ENCODE measurements around the gene ADAMTS18. TPM values are rescaled to one million over a fixed set of nuclear protein-coding genes. Genes with fewer than 3 reads are reported as not detected.

ADAMTS18 gene
- total RNA-seq, 1 donor from 2014 or later: not detected

DNA sequence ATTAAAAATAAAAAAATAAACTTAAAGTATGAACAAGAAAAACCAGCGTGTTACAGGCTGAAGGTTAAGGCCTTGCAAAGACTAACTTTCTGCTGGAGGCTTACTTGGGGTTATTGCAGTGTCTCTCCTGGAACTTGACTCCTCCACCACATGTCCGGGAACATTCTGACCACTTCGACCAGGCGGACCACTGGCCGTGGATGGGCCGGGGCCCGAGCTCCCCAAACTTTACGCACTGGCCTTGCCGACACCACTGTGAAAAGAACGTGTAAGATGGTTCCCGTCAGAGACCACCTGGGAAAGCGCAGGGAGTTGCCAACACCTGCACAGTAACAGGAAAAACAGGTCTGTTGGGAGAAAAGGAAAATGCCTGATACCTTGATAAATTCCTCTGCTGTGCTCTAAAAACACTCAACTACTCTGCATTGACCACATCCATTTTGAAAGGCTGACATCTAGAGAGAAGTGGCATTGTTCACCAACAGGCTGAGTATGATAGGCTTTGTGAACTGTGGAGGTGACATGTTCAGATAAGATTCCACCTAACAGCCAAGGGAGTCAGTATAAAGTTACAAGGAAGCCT, 99.1 kb downstream of the ADAMTS18 start:
- Histone ChIP-seq H3K9me3 (replicated peaks) (no peaks in the 10 kb centered on the region), H3K36me3 (no peaks in the 10 kb centered on the region), H3K4me1 (no peaks in the 10 kb centered on the region), H3K4me3 (no peak overlapping the region), H3K27me3 (ENCODE audit: low read depth) (peaks cover 13% of the 10 kb centered on the region), H3K27ac (replicated peaks) (no peak overlapping the region)
- TF ChIP-seq CTCF (IDR thresholded peaks at IDR 0.05; ENCODE audit: borderline replicate concordance): no peak
- intact Hi-C loops (cut with micrococcal nuclease): no loop called here
- DNase-seq: no peak

GRCh38 chr16:77332792-77333191, 102.0 kb downstream of the ADAMTS18 start:
- DNase-seq: no peak
- H3K27ac ChIP-seq (replicated peaks): no peak overlapping the region
- no peaks in the 10 kb centered on the region for H3K4me1 ChIP-seq
- intact Hi-C loops (cut with micrococcal nuclease): no loop called here
- no peaks in the 10 kb centered on the region for H3K36me3 ChIP-seq
- peaks cover 14% of the 10 kb centered on the region for H3K27me3 ChIP-seq (ENCODE audit: low read depth)
- no peaks in the 10 kb centered on the region for H3K9me3 ChIP-seq (replicated peaks)
- TF ChIP-seq CTCF (IDR thresholded peaks at IDR 0.05; ENCODE audit: borderline replicate concordance): no peak
- H3K4me3 ChIP-seq: no peak overlapping the region

- TF ChIP-seq CTCF (IDR thresholded peaks at IDR 0.05; ENCODE audit: borderline replicate concordance): no peak
- Histone ChIP-seq H3K27ac (replicated peaks) (no peak overlapping the region), H3K4me1 (no peaks in the 10 kb centered on the region), H3K27me3 (ENCODE audit: low read depth) (peaks cover 14% of the 10 kb centered on the region), H3K4me3 (no peak overlapping the region), H3K9me3 (replicated peaks) (no peaks in the 10 kb centered on the region), H3K36me3 (no peaks in the 10 kb centered on the region)
- no peak for DNase-seq
- intact Hi-C loops (cut with micrococcal nuclease): no loop called here
Measured at GRCh38 chr16:77331802-77332586, 102.8 kb downstream of the ADAMTS18 start.

DNA sequence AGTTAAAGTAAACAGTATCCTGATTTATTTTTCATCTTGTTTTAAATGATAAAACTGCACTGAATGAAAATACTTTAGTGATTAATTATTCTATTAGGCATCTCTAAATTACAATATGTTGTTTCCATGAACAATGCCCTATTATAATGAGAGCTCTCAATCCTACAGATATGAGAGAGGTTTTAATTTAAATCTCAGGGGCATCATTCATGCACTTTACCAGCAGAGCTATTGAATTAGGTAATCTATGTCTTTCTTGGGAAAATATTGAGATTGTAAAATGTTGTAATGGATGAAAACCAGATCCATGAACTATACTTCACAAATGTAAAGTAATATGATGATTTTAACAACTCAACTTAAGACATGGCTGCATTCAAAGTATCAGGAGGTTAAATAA, 103.8 kb downstream of the ADAMTS18 start:
- no peaks in the 10 kb centered on the region for H3K9me3 ChIP-seq (replicated peaks)
- H3K36me3 ChIP-seq: no peaks in the 10 kb centered on the region
- no peaks in the 10 kb centered on the region for H3K4me1 ChIP-seq
- H3K4me3 ChIP-seq: no peak overlapping the region
- intact Hi-C loops (cut with micrococcal nuclease): no loop called here
- DNase-seq: no peak
- H3K27me3 ChIP-seq (ENCODE audit: low read depth): peaks cover 14% of the 10 kb centered on the region
- H3K27ac ChIP-seq (replicated peaks): no peak overlapping the region
- TF ChIP-seq CTCF (IDR thresholded peaks at IDR 0.05; ENCODE audit: borderline replicate concordance): no peak

- Histone ChIP-seq H3K9me3 (replicated peaks) (no peaks in the 10 kb centered on the region), H3K27me3 (ENCODE audit: low read depth) (peaks cover 14% of the 10 kb centered on the region), H3K4me3 (no peak overlapping the region), H3K27ac (replicated peaks) (no peak overlapping the region), H3K36me3 (no peaks in the 10 kb centered on the region), H3K4me1 (no peaks in the 10 kb centered on the region)
- DNase-seq: no peak
- TF ChIP-seq CTCF (IDR thresholded peaks at IDR 0.05; ENCODE audit: borderline replicate concordance): no peak
- intact Hi-C loops (cut with micrococcal nuclease): no loop called here
Measured at GRCh38 chr16:77330332-77331042, 104.3 kb downstream of the ADAMTS18 start.

Measured in left ventricle myocardium inferior (tissue), 1 donor.